H1 (cell line): ENCODE measurements around the gene SEMA3B. TPM values are rescaled to one million over a fixed set of nuclear protein-coding genes. Genes with fewer than 3 reads are reported as not detected.

ENCODE experiments used
- KDM4A ChIP-seq: IDR thresholded peaks from one replicate; pipeline ENCODE4 v1.7.1; 2012; ENCODE audit warnings: low read depth, mild to moderate bottlenecking, moderate library complexity, low read length, inconsistent platforms; ENCODE audit not compliant: severe bottlenecking
- SIN3A ChIP-seq, 2 experiments: IDR thresholded peaks in 1 of 2; conservative IDR thresholded peaks in 1 of 2; 2 replicates each; pipeline ENCODE4 v1.6.1; 2011 to 2012; ENCODE audit warnings: low read length in 2 of 2, improper control_type of control experiment in 1 of 2, low read depth in 1 of 2, mild to moderate bottlenecking in 1 of 2
- polyA plus RNA-seq, 7 experiments: library from polyadenylated mRNA; depleted of rRNA in 3 of 7; stranded (reverse) in 5 of 7; unstranded in 2 of 7; fragments of >200 nt in 5 of 7; fragments of 200-250 nt in 2 of 7; gene quantifications; 1 replicate in 5 of 7; 2 replicates in 1 of 7; 4 replicates in 1 of 7; pipeline versions ENCODE4 v1.2.1 to v1.2.3, GENCODE V29; 2011 to 2013; ENCODE audit warnings: missing spikeins in 2 of 7, mixed read lengths in 2 of 7
- total RNA-seq: library from RNA; stranded (reverse); fragmentation: NEBNext Ultra II Directional; extraction: Animal tissue kit (Norgen Biotek cat#: 25700); gene quantifications from 2 replicates; pipeline ENCODE4 v1.2.1, GENCODE V29; 2021

The SEMA3B gene
- total and polyA plus RNA-seq, 2 of the 8 experiments (the other 6 are each of a cell fraction or from before 2014, with no cell fraction given): 3.0 to 4.7 TPM

GRCh38 chr3:50233176-50233575 is 35.8 kb upstream of the SEMA3B start (continued):
- TF ChIP-seq KDM4A (no peak), SIN3A (conservative IDR thresholded peaks at IDR 0.05 in 1 of 2, IDR thresholded peaks at IDR 0.05 in 1 of 2; ENCODE audit: low read depth in 1 of 2, low read length in 2 of 2) (no peak; a peak in 1 of 4 replicates)
